ENCODE measurements around the gene OS9.

Gene OS9

DNA sequence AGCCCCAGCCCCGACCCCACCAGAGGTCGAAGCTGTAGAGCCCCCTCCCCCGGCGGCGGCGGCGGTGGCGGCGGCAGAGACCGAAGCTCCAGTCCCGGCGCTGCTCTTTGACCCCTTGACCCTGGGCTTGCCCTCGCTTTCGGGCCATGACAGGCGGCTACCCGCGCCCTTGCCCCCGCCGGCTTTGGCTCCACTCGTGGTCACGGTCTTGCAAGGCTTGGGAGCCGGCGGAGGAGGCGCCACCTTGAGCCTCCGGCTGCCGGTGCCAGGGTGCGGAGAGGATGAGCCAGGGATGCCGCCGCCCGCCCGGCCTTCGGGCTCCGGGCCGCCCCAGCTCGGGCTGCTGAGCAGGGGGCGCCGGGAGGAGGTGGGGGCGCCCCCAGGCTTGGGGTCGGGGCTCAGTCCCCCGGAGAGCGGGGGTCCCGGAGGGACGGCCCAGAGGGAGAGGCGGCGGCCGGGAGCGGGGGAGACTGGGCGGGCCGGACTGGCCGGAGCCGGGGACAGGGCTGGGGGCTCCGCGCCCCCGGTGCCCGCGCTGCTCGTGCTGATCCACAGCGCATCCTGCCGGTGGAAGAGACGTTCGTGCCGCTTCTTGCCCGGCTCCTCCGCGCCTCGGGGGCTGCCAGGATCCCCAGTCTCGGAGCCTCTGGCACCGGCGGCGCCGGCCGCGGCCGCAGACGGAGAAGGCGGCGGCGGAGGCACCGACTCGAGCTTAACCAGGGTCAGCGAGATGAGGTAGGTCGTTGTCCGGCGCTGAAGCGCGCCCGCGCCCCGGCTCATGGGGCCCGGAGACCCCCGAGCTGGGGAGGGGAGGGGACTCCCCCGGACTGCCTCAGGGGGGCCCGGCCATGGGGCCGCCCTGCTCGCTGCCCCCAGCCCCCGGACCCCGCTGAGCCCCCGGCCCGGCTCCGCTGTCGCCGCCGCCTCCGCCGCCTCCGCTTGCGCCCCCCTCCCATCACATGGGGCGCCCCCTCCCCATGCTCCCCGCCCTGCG lies 43.8 kb downstream of the OS9 start:
- no peak for DNase-seq

DNA sequence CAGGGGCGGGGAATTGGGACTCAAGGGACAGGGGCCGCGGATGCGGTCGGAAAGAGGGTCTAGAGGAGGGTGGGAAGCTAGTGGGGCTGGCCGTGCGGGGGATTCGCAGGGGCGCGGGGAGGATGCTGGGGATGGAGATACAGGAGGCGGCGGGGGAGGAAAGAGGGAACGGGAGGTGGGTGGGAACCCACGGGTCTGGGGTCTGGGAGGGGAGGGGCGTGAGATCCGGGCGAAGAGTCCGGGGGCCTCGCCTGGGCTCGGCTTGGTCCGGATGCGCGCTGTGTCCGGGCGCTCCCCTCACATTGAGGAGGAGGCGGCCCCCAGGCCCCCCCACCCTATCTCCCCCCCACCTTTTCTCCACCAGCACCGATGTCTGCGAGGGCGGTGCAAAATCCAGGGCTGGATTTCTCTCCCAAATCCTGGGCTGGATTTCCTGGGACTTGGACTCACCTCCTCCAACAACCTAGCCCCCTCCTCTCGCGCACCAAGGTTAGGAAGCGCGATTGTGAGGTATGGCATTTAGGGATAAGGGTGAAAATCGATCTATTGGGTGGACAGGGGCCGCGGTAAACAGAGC lies 44.8 kb downstream of the OS9 start, which contains the start of gene AGAP2:
AGAP2 (minus strand) TSS at position 82 of the 577 bp plus-strand sequence. CDS start 496 bp downstream, outside the sequence.
- no peak for DNase-seq

DNA sequence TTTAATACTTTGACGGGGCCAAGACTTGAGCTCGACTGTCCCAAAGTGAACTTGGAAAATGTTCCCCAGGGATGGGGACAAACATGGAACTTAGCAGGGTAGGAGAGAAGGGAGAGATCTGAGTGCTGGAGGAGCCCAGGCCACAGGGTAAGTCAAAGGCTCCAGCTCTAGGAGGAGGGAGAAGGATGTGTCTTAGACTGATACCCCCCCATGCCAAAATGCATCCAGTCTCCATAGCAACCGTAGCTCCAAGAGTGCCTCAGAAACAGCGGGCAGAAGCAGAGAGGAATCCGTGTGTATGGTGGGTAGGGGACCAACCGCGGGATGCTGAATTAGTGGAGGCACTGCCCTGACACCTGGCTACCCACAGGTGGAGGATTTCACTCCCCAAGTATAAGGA lies 45.5 kb downstream of the OS9 start:
- DNase-seq, result no peak

DNA sequence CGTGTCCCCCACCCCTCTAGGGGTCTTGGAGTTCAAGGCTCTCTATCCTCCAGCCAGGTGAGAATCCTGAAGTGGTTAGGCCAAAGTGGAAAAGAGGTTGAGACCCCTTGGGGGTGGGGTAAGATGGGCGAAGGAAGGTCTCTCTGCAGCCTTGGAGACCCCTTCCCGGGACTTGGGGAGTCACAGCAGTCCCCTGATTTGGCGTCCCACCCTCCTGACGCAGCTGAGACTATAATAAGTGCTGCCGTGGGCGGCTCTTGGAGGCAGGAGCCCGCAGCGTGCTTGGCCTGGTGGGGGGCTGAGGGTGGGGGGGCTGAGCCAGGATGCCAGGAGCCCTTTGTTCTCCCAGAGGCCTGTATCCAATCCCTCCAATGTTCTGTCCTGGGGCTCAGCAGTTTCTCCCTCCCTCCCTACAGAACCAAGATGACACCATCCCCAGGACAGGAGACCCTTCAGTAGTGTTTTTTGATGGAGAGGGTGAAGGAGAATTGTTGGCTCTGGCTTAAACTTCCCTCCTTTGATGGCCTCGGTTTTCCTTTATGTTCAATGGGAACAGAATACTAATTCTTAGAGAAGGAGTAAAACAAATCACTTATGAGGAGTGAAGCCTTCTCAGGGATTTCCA lies 46.1 kb downstream of the OS9 start:
- no peak for DNase-seq

DNA sequence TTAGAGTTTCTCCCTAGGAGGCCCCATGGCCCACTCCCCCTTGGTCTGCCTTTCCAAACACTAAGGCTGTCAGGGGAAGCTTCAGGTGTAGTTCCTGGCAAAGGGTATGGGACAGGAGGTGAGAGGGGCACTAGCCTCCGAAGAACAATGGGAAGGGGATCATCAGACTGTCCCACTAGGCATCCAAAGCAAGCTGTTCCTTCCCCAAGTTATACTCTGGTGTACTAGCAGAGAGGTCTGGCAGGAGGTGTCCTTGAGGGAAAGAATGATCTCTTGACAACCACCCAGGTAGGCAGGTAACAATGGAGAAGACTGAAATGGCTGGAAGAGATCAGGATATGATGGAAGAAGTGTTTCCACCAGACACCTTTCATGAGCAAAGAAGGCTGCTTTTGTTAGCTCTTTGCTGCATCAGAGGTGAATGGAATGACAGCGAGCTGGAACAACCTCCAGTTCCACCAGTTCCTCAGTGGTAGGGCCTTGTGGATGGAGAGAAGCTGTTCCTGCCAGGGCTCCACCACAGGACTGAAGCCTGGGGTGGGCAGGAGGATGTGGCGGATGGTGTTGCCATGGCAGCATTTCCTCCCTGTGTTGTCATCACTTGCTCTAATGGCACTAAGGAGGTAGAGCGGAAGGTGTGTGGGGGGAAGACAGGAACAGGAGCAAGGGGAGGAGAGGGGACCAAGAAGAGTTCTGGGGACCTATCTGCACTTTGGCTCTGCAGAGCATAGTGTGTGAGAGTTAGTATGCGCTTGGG lies 46.9 kb downstream of the OS9 start:
- DNase-seq, result no peak

DNA sequence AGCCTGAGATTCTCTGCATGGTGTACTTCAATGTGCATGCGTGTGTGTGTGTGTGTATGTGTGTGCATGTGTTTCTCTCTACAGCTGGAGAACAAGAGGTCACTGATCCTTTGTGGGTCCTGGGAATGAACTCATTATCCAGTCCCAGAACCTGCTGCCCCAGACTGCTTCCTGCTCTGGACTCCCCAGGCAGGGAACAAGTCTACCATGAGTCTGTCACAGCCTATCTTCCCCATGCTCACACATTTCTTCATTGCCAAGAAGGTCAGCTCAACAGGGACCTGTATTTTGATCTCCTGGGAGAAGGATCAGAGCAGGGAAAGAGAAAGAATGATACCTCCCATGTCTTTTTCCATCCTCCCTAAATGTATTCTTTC lies 47.5 kb downstream of the OS9 start:
- no peak for DNase-seq

DNA sequence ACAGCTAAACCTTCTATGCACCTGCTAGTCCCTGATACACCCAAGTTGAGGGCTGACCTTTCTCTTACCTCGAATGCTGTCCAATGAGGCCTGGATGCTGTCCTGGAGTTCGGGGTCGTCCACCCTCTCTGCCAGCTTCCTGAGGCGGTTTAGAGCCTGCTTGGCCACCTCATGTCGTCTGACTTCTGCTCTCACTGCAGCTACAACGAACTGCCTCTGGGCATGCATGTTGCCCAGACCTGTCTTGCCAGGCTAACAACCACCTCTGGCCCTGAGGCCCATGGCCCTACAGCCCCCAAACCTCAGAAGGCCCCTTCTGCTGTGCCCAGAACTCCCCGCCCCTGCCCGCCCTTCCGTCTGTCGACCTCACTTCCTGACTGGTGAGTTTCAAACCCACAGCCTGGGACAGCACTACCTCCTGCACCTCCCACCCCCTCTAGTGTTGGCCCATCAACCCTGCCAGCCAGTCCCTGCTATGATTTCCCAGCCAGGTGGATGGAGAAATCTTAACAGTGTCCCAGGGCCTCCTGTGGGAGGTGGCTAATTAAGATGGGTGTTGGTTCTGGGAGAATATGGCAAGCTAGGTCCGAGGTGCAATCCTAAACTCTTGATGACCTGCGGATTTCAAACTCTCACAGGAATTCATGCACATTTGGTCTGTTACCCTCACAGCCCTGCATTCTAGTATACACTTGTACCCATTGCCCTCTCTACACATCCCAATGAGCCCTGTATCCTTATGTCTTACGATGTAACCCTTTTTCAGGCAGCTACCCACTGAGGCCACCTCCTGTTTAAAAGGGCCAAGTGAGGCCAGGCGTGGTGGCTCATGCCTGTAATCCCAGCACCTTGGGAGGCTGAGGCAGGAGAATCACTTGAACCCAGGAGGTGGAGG lies 48.2 kb downstream of the OS9 start:
- DNase-seq, result no peak

DNA sequence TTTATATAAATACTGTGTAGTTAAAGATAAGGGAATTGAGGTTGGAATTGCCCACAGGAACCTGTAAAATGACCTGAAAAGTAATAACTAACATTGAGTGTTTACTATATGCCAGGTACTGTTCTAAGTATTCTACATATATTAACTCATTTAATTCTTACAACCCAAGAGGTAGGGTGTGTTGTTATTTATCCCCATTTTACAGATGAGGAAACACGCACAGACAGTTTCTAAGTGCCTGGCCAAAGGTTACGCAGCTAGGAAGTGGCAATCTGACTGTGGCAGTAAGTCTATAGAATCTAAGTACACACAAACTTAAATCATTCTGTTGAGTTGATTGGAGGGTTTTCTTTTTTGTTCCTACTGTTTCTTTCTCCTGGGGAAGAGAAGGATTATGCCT lies 49.8 kb downstream of the OS9 start:
- no peak for DNase-seq

DNA sequence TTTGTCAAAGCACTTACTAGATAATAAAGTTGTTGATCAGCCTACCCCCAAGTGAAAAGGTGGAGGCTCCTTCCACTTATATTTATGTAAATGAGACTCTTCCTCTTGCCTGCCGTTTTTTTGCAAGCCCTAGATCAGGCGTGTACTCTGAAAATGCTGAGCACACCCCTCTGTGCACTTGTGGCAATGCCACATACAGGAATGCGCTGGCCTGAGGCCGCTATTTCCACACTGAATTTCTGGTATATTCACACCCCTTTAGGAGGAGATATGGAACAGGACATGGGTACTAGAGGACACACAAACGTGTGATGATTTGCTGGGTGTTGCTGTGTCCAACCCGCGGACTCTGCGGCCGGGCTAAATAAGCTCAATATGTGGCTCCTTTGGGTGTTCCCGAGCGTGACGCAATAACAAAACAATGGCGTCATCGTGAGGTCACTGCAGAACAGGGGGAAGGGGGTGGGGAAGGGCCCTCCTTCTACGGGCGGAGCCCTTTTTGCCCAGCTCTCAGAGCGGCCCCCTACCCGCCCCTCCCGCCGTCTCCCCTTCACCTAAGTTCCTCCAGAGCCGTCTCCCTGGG lies 50.4 kb downstream of the OS9 start:
- DNase-seq, result peak; percentile 100

DNA sequence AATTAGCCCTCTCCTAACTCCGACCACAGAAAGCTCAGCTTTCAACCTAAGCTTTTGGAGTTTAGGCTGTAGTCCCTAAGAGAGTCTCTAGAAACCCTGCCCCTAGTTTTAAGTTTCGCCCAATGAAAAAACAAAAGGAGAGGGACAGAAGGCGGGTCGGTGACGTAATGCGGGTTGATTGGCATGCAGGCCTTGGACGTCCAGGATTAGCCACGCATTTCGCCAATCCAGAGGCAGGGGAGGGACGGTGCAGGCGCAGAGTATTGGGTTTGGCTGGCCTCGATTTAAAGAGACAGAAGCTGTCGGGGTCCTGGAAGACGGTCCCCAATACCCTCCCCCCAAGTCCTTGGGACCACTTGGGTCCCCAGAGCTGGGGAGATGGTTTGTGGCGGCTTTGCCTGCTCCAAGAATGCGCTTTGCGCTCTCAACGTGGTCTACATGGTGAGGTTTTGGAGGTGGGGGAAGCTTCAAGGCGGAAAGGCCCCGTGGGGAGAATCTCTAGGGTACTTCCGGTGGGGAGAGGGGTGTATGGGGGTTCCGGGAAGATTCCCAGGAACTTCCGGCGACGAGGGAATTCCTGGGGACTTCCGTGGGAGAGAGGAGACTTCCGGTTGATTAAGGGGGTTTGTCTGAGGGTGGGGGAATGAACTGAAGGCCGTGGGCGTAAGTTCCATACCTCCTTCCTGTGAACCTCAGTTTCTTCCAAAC lies 51.0 kb downstream of the OS9 start, which contains the start of gene TSPAN31:
TSPAN31 (plus strand) TSS at position 263 of the 708 bp plus-strand sequence; CDS start at position 379, 116 bp downstream.
- peak; percentile 100 for DNase-seq

DNA sequence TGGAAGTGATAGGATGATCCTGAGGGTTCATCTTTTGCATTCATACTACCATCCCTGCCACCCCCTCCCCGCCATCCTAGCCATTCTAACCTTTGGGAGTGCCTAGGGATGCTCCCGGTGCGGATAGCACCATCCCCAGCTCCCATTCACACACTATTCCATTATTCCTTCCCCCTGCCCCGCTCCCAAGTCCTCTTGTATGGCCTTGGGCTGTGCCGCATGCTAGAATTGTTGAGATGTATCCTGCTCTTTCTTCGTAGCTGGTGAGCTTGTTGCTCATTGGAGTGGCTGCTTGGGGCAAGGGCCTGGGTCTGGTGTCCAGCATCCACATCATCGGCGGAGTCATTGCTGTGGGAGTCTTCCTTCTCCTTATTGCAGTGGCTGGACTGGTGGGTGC lies 51.6 kb downstream of the OS9 start:
- peak; percentile 97 for DNase-seq

DNA sequence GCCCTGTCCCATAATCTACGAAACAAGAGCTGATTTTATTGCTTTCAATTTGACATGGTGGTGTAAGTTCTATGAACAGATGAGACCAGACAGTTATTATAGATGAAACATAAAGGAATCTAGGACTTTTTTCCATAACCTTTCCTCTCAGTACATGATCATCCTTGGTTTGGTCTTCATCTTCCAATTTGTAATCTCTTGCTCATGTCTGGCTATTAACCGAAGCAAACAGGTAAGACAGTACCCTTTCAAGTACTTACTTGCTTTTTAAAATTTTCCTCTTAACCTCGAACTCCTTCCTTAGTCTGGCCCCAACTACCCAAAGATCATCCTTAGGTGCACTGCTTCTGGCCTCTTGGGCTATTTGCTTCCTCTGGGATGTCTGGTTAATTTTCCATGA lies 52.1 kb downstream of the OS9 start:
- no peak for DNase-seq

DNA sequence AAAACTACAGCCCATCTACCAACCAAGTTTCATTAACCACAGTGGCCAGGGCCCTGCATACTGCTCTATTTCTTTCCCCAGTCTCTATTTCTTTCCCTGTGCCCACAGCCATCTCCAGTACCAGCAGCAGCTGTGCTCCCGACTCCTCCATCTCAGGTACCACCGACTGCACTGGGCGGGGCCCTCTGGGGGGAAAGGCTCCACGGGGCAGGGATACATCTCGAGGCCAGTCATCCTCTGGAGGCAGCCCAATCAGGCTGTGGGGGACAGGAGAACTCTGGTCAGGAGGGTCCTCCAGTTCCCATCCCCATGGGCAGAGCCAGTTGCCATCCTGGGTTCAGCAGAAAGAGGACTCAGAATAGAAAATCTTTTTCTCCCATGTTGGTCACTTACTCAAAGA lies 55.1 kb downstream of the OS9 start:
- no peak for DNase-seq

DNA sequence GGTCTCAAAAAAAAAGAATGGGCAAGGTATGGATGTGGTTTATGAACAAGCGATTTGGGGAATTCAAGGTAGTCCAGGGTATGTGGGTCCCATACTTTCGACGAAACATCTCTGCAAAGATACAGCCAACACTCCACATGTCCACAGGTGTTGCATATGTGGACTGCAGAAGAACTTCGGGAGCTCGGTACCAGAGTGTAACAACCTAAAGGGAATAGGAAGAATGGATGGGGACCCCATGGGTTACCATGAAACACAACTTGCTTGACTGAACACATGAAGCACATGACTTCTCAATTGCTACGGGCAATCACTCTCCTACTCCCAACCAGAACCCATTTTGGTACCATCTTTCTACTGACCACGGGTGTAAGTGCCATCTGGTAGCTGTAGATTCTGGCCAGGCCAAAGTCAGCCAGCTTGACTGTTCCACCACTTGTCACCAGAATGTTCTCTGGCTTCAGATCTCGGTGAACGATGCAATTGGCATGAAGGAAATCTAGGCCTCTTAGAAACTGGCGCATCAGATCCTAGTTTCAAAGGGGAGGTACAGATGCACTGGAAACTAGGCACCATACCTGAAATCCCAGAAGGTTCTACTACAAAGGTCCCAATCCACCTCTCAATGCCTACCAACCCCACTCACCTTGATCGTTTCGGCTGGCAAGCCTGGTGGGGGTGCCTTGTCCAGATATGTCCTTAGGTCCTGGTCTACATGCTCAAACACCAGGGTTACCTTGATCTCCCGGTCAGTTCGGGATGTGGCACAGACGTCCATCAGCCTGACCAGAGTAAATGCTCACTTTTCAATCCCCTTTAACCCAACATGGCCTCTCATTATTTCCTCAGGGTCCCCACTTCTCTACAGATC lies 56.9 kb downstream of the OS9 start:
- no peak for DNase-seq

DNA sequence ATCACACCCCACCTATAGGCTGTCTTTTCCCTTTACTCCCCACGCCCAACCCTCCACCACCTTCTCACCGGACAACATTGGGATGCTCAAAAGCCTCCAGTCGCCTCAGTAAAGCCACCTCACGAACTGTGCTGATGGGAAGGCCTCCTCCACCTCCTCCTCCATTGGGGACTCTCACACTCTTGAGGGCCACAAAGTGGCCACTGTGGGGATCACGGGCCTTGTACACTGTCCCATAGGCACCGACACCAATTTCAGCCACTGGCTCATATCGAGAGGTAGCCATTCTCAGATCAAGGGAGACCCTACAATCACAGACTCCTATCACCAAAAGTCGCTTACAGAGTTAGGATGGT lies 57.5 kb downstream of the OS9 start:
- DNase-seq, result no peak

DNA sequence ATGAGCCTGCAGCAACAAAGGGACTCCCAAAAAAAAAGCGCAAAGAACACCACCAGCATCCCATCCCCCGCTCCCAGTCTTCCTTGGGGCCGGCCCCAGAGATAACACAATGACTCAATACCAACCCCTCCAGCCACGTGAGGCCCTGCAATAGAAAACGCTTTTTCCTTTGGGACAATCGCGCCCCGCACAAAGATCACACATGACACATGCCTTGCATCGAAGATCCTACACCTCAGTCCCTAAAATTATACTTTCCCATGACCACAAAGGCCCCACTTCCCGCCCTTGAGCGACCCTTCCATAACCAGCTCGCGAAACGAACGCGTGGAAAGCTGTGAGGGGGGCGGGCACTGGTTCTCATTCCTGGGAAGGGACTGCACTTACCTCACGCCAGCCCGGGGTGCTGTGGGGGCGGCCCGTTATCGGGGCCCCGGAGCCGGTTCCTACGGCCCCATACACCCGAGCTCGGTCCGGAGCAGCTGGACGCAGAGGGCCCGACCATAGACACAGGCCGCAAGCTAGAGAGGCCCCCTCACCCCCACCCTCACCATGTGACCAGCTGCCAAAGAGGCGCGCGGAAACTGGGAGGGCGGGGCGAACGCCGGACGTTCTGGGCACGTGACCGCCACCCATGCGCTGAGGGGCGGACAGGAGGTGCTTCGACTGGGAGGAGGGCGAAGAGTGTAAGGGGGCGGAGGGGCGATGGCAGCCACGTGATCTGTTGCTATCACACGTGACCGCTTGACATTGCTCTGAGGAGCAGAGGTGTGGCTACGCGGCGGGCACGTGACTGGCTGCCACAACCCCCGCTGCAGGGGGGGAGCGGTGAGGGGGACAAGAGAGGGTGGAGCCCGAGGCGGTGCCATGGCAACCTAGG lies 58.1 kb downstream of the OS9 start, which contains the start of gene CDK4:
CDK4 (minus strand) TSS at position 523 of the 880 bp plus-strand sequence. CDS start 593 bp downstream, outside the sequence.
- peak; percentile 100 for DNase-seq

DNA sequence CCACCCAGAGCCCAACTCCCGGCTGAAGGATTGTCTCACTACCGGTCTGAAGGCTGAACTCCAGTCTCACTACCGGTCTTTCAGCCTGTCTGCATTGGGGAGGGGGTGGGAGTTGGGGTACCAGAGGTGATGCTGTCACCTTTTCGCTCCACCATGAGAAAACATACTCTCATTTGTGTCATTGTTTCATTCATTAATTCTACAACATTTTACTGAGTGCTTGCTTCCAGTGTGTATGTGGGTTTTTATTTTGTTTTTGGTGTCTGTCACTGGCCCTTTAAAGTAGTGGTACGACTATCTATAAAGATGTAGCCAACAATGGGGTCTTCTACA lies 58.7 kb downstream of the OS9 start:
- no peak for DNase-seq

DNA sequence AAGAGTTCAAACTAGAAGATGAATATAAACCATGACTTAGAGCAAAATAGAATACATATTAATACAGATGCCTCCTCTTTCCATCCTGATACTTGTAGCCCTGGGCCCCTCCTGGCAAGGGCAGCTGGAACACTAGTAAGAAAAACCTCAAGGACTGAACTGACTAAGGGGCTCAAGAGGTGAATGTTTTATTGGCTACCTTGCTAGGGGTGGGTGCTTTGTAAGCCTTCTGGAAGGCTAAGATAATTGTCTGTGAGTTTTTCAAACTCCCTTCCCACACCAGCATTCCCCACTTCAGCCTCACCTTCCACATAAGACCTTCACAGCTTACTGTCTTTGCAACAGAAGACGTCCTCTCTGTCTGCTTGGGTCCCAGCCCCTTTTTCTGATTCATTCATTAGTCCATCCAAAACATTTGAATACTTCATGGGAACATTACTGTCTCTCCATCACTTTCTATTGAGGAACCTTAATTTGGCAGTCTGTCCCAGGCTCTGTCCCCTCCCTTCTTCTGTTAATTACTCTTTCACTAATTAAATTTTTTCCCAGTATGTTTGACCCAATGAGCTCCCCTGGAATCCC lies 59.9 kb downstream of the OS9 start:
- no peak for DNase-seq
